ENCODE measurements around the gene METTL6.

METTL6 gene

DNA sequence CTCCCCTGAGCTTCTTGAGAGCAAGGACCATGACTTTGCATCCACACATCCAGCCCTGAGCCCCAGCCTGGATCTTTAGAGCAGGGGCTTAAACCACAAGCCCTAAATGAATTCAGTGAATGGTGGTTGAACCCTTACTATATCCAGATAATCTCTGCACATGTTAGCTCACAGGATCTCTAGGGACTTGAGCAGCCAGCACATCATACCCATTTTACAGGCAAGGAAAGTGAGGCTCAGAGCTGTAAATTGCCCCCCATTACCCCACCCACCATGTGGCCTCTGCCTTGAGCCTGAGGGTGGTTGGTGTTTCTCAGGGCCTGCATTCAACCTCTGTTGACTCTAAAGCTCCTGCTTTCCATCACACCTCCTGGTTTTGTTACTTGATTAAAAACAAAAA, 27.6 kb upstream of the METTL6 start:
- no peak overlapping the region for H3K4me3 ChIP-seq (ENCODE audit: insufficient read length, low read depth)
- H3K9me3 ChIP-seq (ENCODE audit: insufficient read depth, low read length): no peaks in the 10 kb centered on the region
- H3K36me3 ChIP-seq (ENCODE audit: insufficient read depth, insufficient read length, low read length): no peaks in the 10 kb centered on the region
- no peaks in the 10 kb centered on the region for H3K27me3 ChIP-seq (ENCODE audit: insufficient read depth, insufficient read length)
- no peak for TF ChIP-seq YY1 (IDR thresholded peaks at IDR 0.05; ENCODE audit: insufficient read depth, insufficient read length)
- no peak for TF ChIP-seq ZNF274 (IDR thresholded peaks at IDR 0.05; ENCODE audit: low read depth, low read length)
- TF ChIP-seq SUZ12 (IDR thresholded peaks at IDR 0.05; ENCODE audit: extremely low read depth, insufficient read depth, insufficient read length): no peak
- no peak for DNase-seq (ENCODE audit: low read depth, low spot score)
- peaks cover 4% of the 10 kb centered on the region for H3K4me1 ChIP-seq (ENCODE audit: insufficient read depth, insufficient read length)
- H3K9ac ChIP-seq (ENCODE audit: insufficient read length, low read depth): no peak overlapping the region

DNA sequence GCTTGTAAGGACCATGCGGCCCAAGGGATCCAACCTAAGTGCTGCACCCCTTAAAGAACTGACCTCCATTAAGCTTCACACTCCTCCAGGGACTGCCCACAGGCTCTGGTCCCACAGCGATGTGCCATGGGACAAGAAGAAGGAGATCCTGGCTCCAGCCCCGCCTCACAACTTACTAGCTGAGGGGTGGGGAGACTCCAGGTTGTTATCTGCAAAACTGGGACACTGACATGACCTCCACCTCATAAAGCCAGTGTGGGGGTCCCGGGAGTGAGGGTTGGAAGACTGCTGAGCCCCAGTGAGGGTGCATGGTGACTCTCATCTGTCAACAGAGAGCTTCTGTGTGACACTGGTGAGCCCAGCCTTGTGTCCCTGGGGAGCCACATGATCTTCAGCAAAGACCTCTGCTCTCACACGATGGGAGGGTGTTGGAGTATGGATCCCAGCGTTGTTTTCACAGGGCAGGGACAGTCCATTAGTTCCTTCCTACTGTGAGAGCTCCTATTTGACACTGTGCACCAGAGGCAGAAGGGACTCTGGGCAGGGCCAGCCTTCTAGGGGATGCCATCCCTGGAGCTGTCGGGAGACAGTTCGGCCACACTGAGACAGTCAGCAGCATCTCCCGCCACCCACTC, 26.8 kb upstream of the METTL6 start:
- no peak overlapping the region for H3K9ac ChIP-seq (ENCODE audit: insufficient read length, low read depth)
- H3K4me3 ChIP-seq (ENCODE audit: insufficient read length, low read depth): no peak overlapping the region
- H3K4me1 ChIP-seq (ENCODE audit: insufficient read depth, insufficient read length): peaks cover 4% of the 10 kb centered on the region
- H3K9me3 ChIP-seq (ENCODE audit: insufficient read depth, low read length): no peaks in the 10 kb centered on the region
- H3K36me3 ChIP-seq (ENCODE audit: insufficient read depth, insufficient read length, low read length): no peaks in the 10 kb centered on the region
- TF ChIP-seq YY1 (IDR thresholded peaks at IDR 0.05; ENCODE audit: insufficient read depth, insufficient read length) (no peak), ZNF274 (IDR thresholded peaks at IDR 0.05; ENCODE audit: low read depth, low read length) (no peak), SUZ12 (IDR thresholded peaks at IDR 0.05; ENCODE audit: extremely low read depth, insufficient read depth, insufficient read length) (no peak)
- no peaks in the 10 kb centered on the region for H3K27me3 ChIP-seq (ENCODE audit: insufficient read depth, insufficient read length)
- no peak for DNase-seq (ENCODE audit: low read depth, low spot score)

DNA sequence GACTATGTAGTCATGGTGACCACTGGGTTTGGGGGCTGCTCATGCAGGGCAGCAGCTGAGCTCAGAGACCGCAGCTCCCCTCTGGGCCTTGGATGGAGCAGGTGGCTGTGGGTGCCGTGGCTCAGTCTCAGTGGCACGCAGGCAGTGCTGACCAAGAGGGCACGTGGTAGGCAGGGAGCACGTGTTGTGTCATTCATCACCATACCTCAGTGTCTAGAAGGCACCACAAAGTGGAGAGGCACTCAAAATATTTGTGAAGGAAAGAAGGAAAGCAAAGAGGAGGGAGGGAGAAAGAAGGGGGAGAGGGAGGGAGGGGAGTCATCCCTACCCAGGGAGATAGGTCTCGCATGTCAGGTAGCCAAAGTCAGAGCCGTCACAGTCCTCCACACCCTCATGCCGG, 26.2 kb upstream of the METTL6 start:
- DNase-seq (ENCODE audit: low read depth, low spot score): no peak
- peaks cover 4% of the 10 kb centered on the region for H3K4me1 ChIP-seq (ENCODE audit: insufficient read depth, insufficient read length)
- H3K36me3 ChIP-seq (ENCODE audit: insufficient read depth, insufficient read length, low read length): no peaks in the 10 kb centered on the region
- no peak overlapping the region for H3K4me3 ChIP-seq (ENCODE audit: insufficient read length, low read depth)
- H3K27me3 ChIP-seq (ENCODE audit: insufficient read depth, insufficient read length): no peaks in the 10 kb centered on the region
- no peaks in the 10 kb centered on the region for H3K9me3 ChIP-seq (ENCODE audit: insufficient read depth, low read length)
- no peak overlapping the region for H3K9ac ChIP-seq (ENCODE audit: insufficient read length, low read depth)
- TF ChIP-seq SUZ12 (IDR thresholded peaks at IDR 0.05; ENCODE audit: extremely low read depth, insufficient read depth, insufficient read length): no peak
- no peak for TF ChIP-seq ZNF274 (IDR thresholded peaks at IDR 0.05; ENCODE audit: low read depth, low read length)
- TF ChIP-seq YY1 (IDR thresholded peaks at IDR 0.05; ENCODE audit: insufficient read depth, insufficient read length): no peak

DNA sequence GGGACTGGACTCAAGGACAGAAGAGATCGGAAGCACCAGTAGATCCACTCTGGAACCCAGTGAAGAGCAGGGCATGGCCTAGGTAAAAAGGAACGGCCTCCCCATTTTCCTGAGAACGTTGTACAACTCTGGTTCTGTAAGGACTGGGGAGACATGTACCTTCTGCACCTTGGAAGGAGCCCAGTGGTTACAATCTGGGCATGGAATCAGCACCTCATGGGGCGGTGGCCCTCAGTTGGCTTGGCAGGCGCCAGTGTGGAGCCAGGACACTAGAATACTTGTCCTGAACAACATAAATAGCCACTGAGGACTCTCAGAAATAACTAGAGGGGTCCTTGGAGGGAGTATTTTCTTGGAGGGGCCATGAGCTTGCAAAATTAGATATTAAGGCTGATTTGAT, 25.6 kb upstream of the METTL6 start:
- H3K27me3 ChIP-seq (ENCODE audit: insufficient read depth, insufficient read length): no peaks in the 10 kb centered on the region
- no peaks in the 10 kb centered on the region for H3K9me3 ChIP-seq (ENCODE audit: insufficient read depth, low read length)
- no peaks in the 10 kb centered on the region for H3K36me3 ChIP-seq (ENCODE audit: insufficient read depth, insufficient read length, low read length)
- H3K9ac ChIP-seq (ENCODE audit: insufficient read length, low read depth): no peak overlapping the region
- no peak for TF ChIP-seq ZNF274 (IDR thresholded peaks at IDR 0.05; ENCODE audit: low read depth, low read length)
- H3K4me3 ChIP-seq (ENCODE audit: insufficient read length, low read depth): no peak overlapping the region
- no peak for DNase-seq (ENCODE audit: low read depth, low spot score)
- no peaks in the 10 kb centered on the region for H3K4me1 ChIP-seq (ENCODE audit: insufficient read depth, insufficient read length)

DNA sequence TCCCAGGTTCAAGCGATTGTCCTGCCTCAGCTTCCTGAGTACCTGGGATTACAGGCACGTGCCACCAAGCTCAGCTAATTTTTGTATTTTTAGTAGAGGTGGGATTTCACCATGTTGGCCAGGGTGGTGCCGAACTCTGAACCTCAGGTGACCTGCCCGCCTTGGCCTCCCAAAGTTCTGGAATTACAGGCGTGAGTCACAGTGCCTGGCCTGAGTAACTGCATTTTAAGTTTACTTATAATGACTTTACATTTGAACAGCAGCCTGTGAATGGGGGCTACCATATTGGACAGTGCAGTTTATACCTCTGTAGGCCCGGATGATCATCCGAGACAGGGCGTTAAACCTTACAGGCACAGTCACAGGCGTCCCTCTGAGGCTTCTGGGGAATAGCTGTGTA, 24.8 kb upstream of the METTL6 start:
- no peak overlapping the region for H3K4me3 ChIP-seq (ENCODE audit: insufficient read length, low read depth)
- no peak overlapping the region for H3K9ac ChIP-seq (ENCODE audit: insufficient read length, low read depth)
- no peaks in the 10 kb centered on the region for H3K36me3 ChIP-seq (ENCODE audit: insufficient read depth, insufficient read length, low read length)
- TF ChIP-seq YY1 (IDR thresholded peaks at IDR 0.05; ENCODE audit: insufficient read depth, insufficient read length): no peak
- TF ChIP-seq ZNF274 (IDR thresholded peaks at IDR 0.05; ENCODE audit: low read depth, low read length): no peak
- no peak for TF ChIP-seq SUZ12 (IDR thresholded peaks at IDR 0.05; ENCODE audit: extremely low read depth, insufficient read depth, insufficient read length)
- no peaks in the 10 kb centered on the region for H3K27me3 ChIP-seq (ENCODE audit: insufficient read depth, insufficient read length)
- no peak for DNase-seq (ENCODE audit: low read depth, low spot score)
- no peaks in the 10 kb centered on the region for H3K4me1 ChIP-seq (ENCODE audit: insufficient read depth, insufficient read length)
- no peaks in the 10 kb centered on the region for H3K9me3 ChIP-seq (ENCODE audit: insufficient read depth, low read length)

DNA sequence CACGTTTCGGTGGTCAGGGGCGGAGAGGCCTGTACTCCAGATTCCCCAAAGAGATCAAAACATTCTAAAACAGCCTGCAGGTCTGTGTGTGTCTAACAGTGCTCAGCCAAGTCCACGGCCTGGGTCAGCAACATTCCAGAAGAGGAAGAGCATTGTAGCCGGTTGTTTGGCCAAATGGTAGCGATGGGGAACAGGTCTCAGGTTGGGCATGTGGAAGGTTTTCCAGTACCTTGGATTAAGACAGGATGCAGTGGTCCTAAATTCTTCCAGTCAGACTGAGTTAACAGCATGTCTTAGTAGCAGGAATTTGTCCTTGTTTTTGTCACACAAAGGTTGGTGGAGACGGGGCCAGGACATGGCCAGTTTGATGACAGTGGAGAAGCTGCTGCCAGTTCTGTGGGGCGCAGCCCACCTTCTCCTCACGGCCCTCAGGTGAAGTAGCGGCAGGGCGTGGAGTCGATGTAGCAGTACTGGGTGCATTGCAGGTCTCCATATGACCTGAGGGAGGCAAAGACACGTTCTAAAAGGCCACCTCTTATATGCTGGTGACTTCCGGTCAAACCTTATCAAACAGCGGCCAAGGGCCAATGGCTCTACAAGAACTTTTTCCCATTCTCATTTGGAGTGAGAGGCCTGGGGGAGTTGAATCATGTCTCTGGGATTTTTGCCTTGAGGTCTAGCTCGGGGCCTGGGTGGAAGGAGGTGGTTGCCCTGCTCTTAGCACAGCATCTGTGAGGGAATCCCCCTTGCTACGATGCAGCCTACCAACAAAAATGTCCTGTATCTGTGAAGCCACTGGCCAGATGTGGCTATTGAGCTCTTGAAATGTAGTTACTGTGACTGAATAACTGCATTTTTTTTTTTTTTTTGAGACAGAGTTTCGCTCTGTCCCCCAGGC, 24.1 kb upstream of the METTL6 start:
- Histone ChIP-seq H3K36me3 (ENCODE audit: insufficient read depth, insufficient read length, low read length) (no peaks in the 10 kb centered on the region), H3K4me1 (ENCODE audit: insufficient read depth, insufficient read length) (no peaks in the 10 kb centered on the region), H3K4me3 (ENCODE audit: insufficient read length, low read depth) (no peak overlapping the region), H3K27me3 (ENCODE audit: insufficient read depth, insufficient read length) (no peaks in the 10 kb centered on the region), H3K9ac (ENCODE audit: insufficient read length, low read depth) (no peak overlapping the region), H3K9me3 (ENCODE audit: insufficient read depth, low read length) (no peaks in the 10 kb centered on the region)
- DNase-seq (ENCODE audit: low read depth, low spot score): no peak
- TF ChIP-seq SUZ12 (IDR thresholded peaks at IDR 0.05; ENCODE audit: extremely low read depth, insufficient read depth, insufficient read length) (no peak), ZNF274 (IDR thresholded peaks at IDR 0.05; ENCODE audit: low read depth, low read length) (no peak), YY1 (IDR thresholded peaks at IDR 0.05; ENCODE audit: insufficient read depth, insufficient read length) (no peak)

DNA sequence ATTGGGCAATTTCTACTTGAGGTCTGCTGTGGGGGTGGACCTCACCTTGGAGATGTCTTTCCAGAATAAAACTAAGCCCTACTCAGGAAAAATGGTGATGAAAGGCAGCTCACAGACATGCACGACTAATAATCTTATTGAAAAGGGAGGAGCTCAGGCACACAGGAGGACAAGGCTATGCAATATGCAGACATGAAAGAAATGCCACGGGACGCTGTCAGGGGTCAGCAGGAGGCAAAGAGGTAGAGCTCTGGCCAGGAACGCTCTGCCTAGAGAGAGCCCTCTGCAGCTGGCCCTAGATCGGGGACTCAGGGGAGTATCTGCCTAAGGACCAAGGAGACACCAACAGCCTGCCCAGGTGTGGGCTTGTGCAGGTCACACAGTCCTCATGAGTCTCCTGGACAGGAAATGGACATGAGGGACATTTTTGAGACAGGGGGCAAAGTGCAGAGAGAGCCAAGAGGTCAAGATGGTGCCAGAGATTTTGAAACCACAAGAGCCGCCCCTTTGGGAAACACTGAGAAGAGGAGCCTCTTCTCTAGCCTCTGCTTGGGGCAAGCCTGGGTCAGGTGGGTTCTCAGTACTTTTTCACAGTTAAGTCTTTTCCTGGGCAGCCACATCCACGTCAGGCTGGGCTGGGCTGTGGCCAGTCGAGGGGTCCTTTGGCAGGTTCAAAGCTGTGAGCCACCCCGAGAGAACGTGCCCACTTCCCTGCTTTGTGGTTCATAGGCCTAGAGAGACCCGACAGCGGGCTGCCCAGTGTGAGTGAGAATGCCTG, 23.3 kb upstream of the METTL6 start:
- no peak for DNase-seq (ENCODE audit: low read depth, low spot score)
- Histone ChIP-seq H3K9me3 (ENCODE audit: insufficient read depth, low read length) (no peaks in the 10 kb centered on the region), H3K4me1 (ENCODE audit: insufficient read depth, insufficient read length) (no peaks in the 10 kb centered on the region), H3K27me3 (ENCODE audit: insufficient read depth, insufficient read length) (no peaks in the 10 kb centered on the region), H3K4me3 (ENCODE audit: insufficient read length, low read depth) (no peak overlapping the region), H3K9ac (ENCODE audit: insufficient read length, low read depth) (no peak overlapping the region), H3K36me3 (ENCODE audit: insufficient read depth, insufficient read length, low read length) (no peaks in the 10 kb centered on the region)
- TF ChIP-seq YY1 (IDR thresholded peaks at IDR 0.05; ENCODE audit: insufficient read depth, insufficient read length): no peak
- no peak for TF ChIP-seq SUZ12 (IDR thresholded peaks at IDR 0.05; ENCODE audit: extremely low read depth, insufficient read depth, insufficient read length)
- no peak for TF ChIP-seq ZNF274 (IDR thresholded peaks at IDR 0.05; ENCODE audit: low read depth, low read length)

All from NT2/D1 (cell line).